ENCODE results near the gene TMEM115. TPM values are rescaled to one million over a fixed set of nuclear protein-coding genes. Genes with fewer than 3 reads are reported as not detected.

The TMEM115 gene
- total and polyA plus RNA-seq, 2 donors from 2014 or later: 40.1 to 54.0 TPM

GRCh38 chr3:50318615-50319014, 40.7 kb downstream of the TMEM115 start:
- intact Hi-C loops (cut with DNase I): no loop called here
- Histone ChIP-seq H3K4me3 (ENCODE audit: low read length in 3 of 3) (peak overlapping the region in 2 of 3 donors; percentile 13 to 16), H3K27me3 (ENCODE audit: control insufficient read depth, insufficient read depth, low read length) (no peaks in the 10 kb centered on the region), H3K9me3 (ENCODE audit: control insufficient read depth in 2 of 3, insufficient read depth in 1 of 3, low read length in 3 of 3) (no peaks in the 10 kb centered on the region), H3K27ac (ENCODE audit: low read depth in 2 of 2, low read length in 2 of 2) (peak overlapping the region in 1 of 2 donors; percentile 39), H3K9ac (ENCODE audit: low read length in 3 of 3) (peak overlapping the region in 1 of 3 donors; percentile 16), H3K4me1 (ENCODE audit: control insufficient read depth in 2 of 3, insufficient read depth in 2 of 3, low read depth in 1 of 3, low read length in 3 of 3) (peaks cover 3 to 42% (median 21%) of the 10 kb centered on the region in 3 donors), H3K36me3 (ENCODE audit: control insufficient read depth in 2 of 3, insufficient read depth in 3 of 3, low read length in 3 of 3) (peaks cover 6 to 18% (median 14%) of the 10 kb centered on the region in 3 donors)
- TF ChIP-seq, protein P1, sequence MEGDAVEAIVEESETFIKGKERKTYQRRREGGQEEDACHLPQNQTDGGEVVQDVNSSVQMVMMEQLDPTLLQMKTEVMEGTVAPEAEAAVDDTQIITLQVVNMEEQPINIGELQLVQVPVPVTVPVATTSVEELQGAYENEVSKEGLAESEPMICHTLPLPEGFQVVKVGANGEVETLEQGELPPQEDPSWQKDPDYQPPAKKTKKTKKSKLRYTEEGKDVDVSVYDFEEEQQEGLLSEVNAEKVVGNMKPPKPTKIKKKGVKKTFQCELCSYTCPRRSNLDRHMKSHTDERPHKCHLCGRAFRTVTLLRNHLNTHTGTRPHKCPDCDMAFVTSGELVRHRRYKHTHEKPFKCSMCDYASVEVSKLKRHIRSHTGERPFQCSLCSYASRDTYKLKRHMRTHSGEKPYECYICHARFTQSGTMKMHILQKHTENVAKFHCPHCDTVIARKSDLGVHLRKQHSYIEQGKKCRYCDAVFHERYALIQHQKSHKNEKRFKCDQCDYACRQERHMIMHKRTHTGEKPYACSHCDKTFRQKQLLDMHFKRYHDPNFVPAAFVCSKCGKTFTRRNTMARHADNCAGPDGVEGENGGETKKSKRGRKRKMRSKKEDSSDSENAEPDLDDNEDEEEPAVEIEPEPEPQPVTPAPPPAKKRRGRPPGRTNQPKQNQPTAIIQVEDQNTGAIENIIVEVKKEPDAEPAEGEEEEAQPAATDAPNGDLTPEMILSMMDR (IDR thresholded peaks at IDR 0.05; ENCODE audit: borderline replicate concordance, extremely low read depth, insufficient read depth): no peak
- FAIRE-seq (no peak), DNase-seq (no peak)

GRCh38 chr3:50318163-50318562, 41.2 kb downstream of the TMEM115 start:
- TF ChIP-seq, protein P1 (IDR thresholded peaks at IDR 0.05; ENCODE audit: borderline replicate concordance, extremely low read depth, insufficient read depth): no peak
- peaks cover 3 to 40% (median 20%) of the 10 kb centered on the region in 3 donors for H3K4me1 ChIP-seq (ENCODE audit: control insufficient read depth in 2 of 3, insufficient read depth in 2 of 3, low read depth in 1 of 3, low read length in 3 of 3)
- no peaks in the 10 kb centered on the region for H3K27me3 ChIP-seq (ENCODE audit: control insufficient read depth, insufficient read depth, low read length)
- no peak for FAIRE-seq
- H3K36me3 ChIP-seq (ENCODE audit: control insufficient read depth in 2 of 3, insufficient read depth in 3 of 3, low read length in 3 of 3): peaks cover 6 to 18% (median 14%) of the 10 kb centered on the region in 3 donors
- no peak overlapping the region for H3K9ac ChIP-seq (ENCODE audit: low read length in 3 of 3)
- peak overlapping the region in 1 of 3 donors; percentile 13 for H3K4me3 ChIP-seq (ENCODE audit: low read length in 3 of 3)
- intact Hi-C loops (cut with DNase I): no loop called here
- DNase-seq: no peak
- H3K9me3 ChIP-seq (ENCODE audit: control insufficient read depth in 2 of 3, insufficient read depth in 1 of 3, low read length in 3 of 3): no peaks in the 10 kb centered on the region
- no peak overlapping the region for H3K27ac ChIP-seq (ENCODE audit: low read depth in 2 of 2, low read length in 2 of 2)

GRCh38 chr3:50317300-50317699, 42.0 kb downstream of the TMEM115 start:
- intact Hi-C loops (cut with DNase I): no loop called here
- Histone ChIP-seq H3K9ac (ENCODE audit: low read length in 3 of 3) (no peak overlapping the region), H3K27me3 (ENCODE audit: control insufficient read depth, insufficient read depth, low read length) (no peaks in the 10 kb centered on the region), H3K9me3 (ENCODE audit: control insufficient read depth in 2 of 3, insufficient read depth in 1 of 3, low read length in 3 of 3) (no peaks in the 10 kb centered on the region), H3K4me3 (ENCODE audit: low read length in 3 of 3) (no peak overlapping the region), H3K36me3 (ENCODE audit: control insufficient read depth in 2 of 3, insufficient read depth in 3 of 3, low read length in 3 of 3) (peaks cover 6 to 18% (median 14%) of the 10 kb centered on the region in 3 donors), H3K27ac (ENCODE audit: low read depth in 2 of 2, low read length in 2 of 2) (peak overlapping the region in 1 of 2 donors; percentile 5), H3K4me1 (ENCODE audit: control insufficient read depth in 2 of 3, insufficient read depth in 2 of 3, low read depth in 1 of 3, low read length in 3 of 3) (peaks cover 3 to 35% (median 20%) of the 10 kb centered on the region in 3 donors)
- FAIRE-seq (no peak), DNase-seq (peak in 1 of 5 donors; percentile 85)
- TF ChIP-seq, protein P1 (IDR thresholded peaks at IDR 0.05; ENCODE audit: borderline replicate concordance, extremely low read depth, insufficient read depth): no peak

Measured in kidney (tissue), 14 donors.